ENCODE data around the gene PLAAT2. TPM values are rescaled to one million over a fixed set of nuclear protein-coding genes. Genes with fewer than 3 reads are reported as not detected.
A peak's percentile ranks its signal among the peaks of the same experiment; 100 is the strongest.

PLAAT2 gene
- total and polyA plus RNA-seq, 9 of the 15 experiments (the other 6 are each of a cell fraction or from before 2014, with no cell fraction given) = not detected

DNA sequence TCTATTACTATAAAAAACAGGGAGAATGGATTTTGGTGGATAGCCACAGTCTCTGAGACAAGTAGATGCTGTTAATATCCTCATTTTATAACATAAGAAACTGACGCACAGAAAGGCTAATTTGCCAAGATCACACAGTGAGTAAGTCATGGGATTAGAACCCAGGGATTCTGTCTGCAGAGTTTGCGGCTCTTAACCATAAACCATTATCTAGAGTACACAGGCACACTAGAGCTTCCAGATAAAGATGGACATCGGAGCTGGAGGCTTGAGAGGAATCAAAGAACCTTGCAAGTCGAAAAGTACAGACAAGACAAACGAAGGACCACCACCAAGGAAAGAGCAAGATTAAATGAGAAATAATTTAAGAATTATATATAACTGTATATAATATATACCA lies 46.0 kb downstream of the PLAAT2 start (continued):
- TF ChIP-seq, protein P1, sequence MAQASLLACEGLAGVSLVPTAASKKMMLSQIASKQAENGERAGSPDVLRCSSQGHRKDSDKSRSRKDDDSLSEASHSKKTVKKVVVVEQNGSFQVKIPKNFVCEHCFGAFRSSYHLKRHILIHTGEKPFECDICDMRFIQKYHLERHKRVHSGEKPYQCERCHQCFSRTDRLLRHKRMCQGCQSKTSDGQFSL (CRISPR knock-in tag; IDR thresholded peaks at IDR 0.05) = no peak
- TF ChIP-seq, protein P1 (tag; IDR thresholded peaks at IDR 0.05) = no peak
- TF ChIP-seq HDAC3 (IDR thresholded peaks at IDR 0.05; ENCODE audit: borderline replicate concordance, partially characterized antibody) (peak; percentile 73), MEIS2 (IDR thresholded peaks at IDR 0.05; ENCODE audit: partially characterized antibody) (peak; percentile 35), JUNB (CRISPR knock-in tag; conservative IDR thresholded peaks at IDR 0.05) (no peak), ADNP (tag; IDR thresholded peaks at IDR 0.05) (peak; percentile 85), FUS (optimal IDR thresholded peaks at IDR 0.05; ENCODE audit: low read depth, low read length) (no peak), ZFP36 (IDR thresholded peaks at IDR 0.05; ENCODE audit: low read depth, low read length, partially characterized antibody) (peak; percentile 39), C11orf30 (IDR thresholded peaks at IDR 0.05; ENCODE audit: low read depth) (no peak), EZH2 (IDR thresholded peaks at IDR 0.05; ENCODE audit: borderline replicate concordance, low read depth, low read length) (no peak)
- TF ChIP-seq, protein P2, sequence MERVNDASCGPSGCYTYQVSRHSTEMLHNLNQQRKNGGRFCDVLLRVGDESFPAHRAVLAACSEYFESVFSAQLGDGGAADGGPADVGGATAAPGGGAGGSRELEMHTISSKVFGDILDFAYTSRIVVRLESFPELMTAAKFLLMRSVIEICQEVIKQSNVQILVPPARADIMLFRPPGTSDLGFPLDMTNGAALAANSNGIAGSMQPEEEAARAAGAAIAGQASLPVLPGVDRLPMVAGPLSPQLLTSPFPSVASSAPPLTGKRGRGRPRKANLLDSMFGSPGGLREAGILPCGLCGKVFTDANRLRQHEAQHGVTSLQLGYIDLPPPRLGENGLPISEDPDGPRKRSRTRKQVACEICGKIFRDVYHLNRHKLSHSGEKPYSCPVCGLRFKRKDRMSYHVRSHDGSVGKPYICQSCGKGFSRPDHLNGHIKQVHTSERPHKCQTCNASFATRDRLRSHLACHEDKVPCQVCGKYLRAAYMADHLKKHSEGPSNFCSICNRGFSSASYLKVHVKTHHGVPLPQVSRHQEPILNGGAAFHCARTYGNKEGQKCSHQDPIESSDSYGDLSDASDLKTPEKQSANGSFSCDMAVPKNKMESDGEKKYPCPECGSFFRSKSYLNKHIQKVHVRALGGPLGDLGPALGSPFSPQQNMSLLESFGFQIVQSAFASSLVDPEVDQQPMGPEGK (CRISPR knock-in tag; IDR thresholded peaks at IDR 0.05; ENCODE audit: borderline replicate concordance) = no peak
- TF ChIP-seq, protein P3, sequence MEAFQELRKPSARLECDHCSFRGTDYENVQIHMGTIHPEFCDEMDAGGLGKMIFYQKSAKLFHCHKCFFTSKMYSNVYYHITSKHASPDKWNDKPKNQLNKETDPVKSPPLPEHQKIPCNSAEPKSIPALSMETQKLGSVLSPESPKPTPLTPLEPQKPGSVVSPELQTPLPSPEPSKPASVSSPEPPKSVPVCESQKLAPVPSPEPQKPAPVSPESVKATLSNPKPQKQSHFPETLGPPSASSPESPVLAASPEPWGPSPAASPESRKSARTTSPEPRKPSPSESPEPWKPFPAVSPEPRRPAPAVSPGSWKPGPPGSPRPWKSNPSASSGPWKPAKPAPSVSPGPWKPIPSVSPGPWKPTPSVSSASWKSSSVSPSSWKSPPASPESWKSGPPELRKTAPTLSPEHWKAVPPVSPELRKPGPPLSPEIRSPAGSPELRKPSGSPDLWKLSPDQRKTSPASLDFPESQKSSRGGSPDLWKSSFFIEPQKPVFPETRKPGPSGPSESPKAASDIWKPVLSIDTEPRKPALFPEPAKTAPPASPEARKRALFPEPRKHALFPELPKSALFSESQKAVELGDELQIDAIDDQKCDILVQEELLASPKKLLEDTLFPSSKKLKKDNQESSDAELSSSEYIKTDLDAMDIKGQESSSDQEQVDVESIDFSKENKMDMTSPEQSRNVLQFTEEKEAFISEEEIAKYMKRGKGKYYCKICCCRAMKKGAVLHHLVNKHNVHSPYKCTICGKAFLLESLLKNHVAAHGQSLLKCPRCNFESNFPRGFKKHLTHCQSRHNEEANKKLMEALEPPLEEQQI (IDR thresholded peaks at IDR 0.05) = no peak
- TF ChIP-seq, protein P4, sequence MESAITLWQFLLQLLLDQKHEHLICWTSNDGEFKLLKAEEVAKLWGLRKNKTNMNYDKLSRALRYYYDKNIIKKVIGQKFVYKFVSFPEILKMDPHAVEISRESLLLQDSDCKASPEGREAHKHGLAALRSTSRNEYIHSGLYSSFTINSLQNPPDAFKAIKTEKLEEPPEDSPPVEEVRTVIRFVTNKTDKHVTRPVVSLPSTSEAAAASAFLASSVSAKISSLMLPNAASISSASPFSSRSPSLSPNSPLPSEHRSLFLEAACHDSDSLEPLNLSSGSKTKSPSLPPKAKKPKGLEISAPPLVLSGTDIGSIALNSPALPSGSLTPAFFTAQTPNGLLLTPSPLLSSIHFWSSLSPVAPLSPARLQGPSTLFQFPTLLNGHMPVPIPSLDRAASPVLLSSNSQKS (CRISPR knock-in tag; IDR thresholded peaks at IDR 0.05) = no peak
- TF ChIP-seq, protein P5, sequence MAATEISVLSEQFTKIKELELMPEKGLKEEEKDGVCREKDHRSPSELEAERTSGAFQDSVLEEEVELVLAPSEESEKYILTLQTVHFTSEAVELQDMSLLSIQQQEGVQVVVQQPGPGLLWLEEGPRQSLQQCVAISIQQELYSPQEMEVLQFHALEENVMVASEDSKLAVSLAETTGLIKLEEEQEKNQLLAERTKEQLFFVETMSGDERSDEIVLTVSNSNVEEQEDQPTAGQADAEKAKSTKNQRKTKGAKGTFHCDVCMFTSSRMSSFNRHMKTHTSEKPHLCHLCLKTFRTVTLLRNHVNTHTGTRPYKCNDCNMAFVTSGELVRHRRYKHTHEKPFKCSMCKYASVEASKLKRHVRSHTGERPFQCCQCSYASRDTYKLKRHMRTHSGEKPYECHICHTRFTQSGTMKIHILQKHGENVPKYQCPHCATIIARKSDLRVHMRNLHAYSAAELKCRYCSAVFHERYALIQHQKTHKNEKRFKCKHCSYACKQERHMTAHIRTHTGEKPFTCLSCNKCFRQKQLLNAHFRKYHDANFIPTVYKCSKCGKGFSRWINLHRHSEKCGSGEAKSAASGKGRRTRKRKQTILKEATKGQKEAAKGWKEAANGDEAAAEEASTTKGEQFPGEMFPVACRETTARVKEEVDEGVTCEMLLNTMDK (IDR thresholded peaks at IDR 0.05; ENCODE audit: borderline replicate concordance, insufficient read depth, low read depth, low read length, poor library complexity, severe bottlenecking) = no peak
- TF ChIP-seq, protein P6, sequence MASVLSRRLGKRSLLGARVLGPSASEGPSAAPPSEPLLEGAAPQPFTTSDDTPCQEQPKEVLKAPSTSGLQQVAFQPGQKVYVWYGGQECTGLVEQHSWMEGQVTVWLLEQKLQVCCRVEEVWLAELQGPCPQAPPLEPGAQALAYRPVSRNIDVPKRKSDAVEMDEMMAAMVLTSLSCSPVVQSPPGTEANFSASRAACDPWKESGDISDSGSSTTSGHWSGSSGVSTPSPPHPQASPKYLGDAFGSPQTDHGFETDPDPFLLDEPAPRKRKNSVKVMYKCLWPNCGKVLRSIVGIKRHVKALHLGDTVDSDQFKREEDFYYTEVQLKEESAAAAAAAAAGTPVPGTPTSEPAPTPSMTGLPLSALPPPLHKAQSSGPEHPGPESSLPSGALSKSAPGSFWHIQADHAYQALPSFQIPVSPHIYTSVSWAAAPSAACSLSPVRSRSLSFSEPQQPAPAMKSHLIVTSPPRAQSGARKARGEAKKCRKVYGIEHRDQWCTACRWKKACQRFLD (CRISPR knock-in tag; IDR thresholded peaks at IDR 0.05) = peak; percentile 29; the same call in 1 of the 2 replicates
- TF ChIP-seq, protein P7, sequence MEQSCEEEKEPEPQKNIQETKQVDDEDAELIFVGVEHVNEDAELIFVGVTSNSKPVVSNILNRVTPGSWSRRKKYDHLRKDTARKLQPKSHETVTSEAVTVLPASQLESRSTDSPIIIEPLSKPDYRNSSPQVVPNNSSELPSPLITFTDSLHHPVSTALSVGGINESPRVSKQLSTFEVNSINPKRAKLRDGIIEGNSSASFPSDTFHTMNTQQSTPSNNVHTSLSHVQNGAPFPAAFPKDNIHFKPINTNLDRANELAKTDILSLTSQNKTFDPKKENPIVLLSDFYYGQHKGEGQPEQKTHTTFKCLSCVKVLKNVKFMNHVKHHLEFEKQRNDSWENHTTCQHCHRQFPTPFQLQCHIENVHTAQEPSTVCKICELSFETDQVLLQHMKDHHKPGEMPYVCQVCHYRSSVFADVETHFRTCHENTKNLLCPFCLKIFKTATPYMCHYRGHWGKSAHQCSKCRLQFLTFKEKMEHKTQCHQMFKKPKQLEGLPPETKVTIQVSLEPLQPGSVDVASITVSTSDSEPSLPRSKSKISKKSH (CRISPR knock-in tag; IDR thresholded peaks at IDR 0.05) = no peak

All from K562 (cell line).